GM21526 (cell line): ENCODE measurements around the gene RAB3GAP2.
"Not testable (repeated sequence)": the region's sequence is repeated elsewhere in the genome, so short reads cannot be mapped to it uniquely, and the experiment has no call there.

Source experiments
- ATAC-seq: cut with Tn5 transposase; IDR thresholded peaks from one replicate; pipeline ENCODE4 v1.9.1; 2021; ENCODE audit warnings: moderate library complexity; ENCODE audit not compliant: unreplicated experiment, low FRiP score

RAB3GAP2 gene

GRCh38 chr1:220287129-220287528 lies 14.9 kb upstream of the RAB3GAP2 start:
- ATAC-seq = no peak

- ATAC-seq = no peak
Observed at GRCh38 chr1:220283625-220284024, 11.4 kb upstream of the RAB3GAP2 start.

GRCh38 chr1:220281159-220281574 lies 8.9 kb upstream of the RAB3GAP2 start:
- no peak for ATAC-seq

- ATAC-seq = no peak
Observed at GRCh38 chr1:220280249-220280648, 8.0 kb upstream of the RAB3GAP2 start.

- ATAC-seq = no peak
Observed at GRCh38 chr1:220278991-220279390, 6.7 kb upstream of the RAB3GAP2 start.

GRCh38 chr1:220275430-220275829 lies 3.2 kb upstream of the RAB3GAP2 start:
- ATAC-seq = no peak

GRCh38 chr1:220274251-220274855 lies 2.1 kb upstream of the RAB3GAP2 start:
- no peak for ATAC-seq

GRCh38 chr1:220272841-220273090 lies 513 bp upstream of the RAB3GAP2 start:
- ATAC-seq = no peak

- ATAC-seq = no peak
Observed at GRCh38 chr1:220271706-220272046, 577 bp downstream of the RAB3GAP2 start.

- ATAC-seq = no peak
Observed at GRCh38 chr1:220269036-220269435, 3.2 kb downstream of the RAB3GAP2 start.

GRCh38 chr1:220267630-220268029 lies 4.6 kb downstream of the RAB3GAP2 start:
- no peak for ATAC-seq

GRCh38 chr1:220260228-220260627 lies 12.0 kb downstream of the RAB3GAP2 start:
- ATAC-seq = not testable (repeated sequence)

- ATAC-seq = not testable (repeated sequence)
Observed at GRCh38 chr1:220259756-220260155, 12.5 kb downstream of the RAB3GAP2 start.

- not testable (repeated sequence) for ATAC-seq
Observed at GRCh38 chr1:220256194-220256593, 16.1 kb downstream of the RAB3GAP2 start.

- ATAC-seq = no peak
Observed at GRCh38 chr1:220255204-220255603, 17.0 kb downstream of the RAB3GAP2 start.

- ATAC-seq = not testable (repeated sequence)
Observed at GRCh38 chr1:220253290-220253689, 19.0 kb downstream of the RAB3GAP2 start.

- no peak for ATAC-seq
Observed at GRCh38 chr1:220251272-220251671, 21.0 kb downstream of the RAB3GAP2 start.

GRCh38 chr1:220250681-220251080 lies 21.6 kb downstream of the RAB3GAP2 start:
- no peak for ATAC-seq

GRCh38 chr1:220249522-220249921 lies 22.7 kb downstream of the RAB3GAP2 start:
- ATAC-seq = no peak

- ATAC-seq = not testable (repeated sequence)
Observed at GRCh38 chr1:220248715-220249265, 23.5 kb downstream of the RAB3GAP2 start.

- ATAC-seq = not testable (repeated sequence)
Observed at GRCh38 chr1:220245900-220246299, 26.4 kb downstream of the RAB3GAP2 start.

GRCh38 chr1:220243947-220244346 lies 28.3 kb downstream of the RAB3GAP2 start:
- ATAC-seq = no peak
